HepG2 (cell line): ENCODE measurements around the gene CCL27. TPM values are rescaled to one million over a fixed set of nuclear protein-coding genes. Genes with fewer than 3 reads are reported as not detected.
A peak's percentile ranks its signal among the peaks of the same experiment; 100 is the strongest.

Experiments
- ATF7-NPFF ChIP-seq: sonication (generic); formaldehyde crosslinking; IDR thresholded peaks from 2 replicates; pipeline ENCODE4 v1.8.1; 2023; ENCODE audit warnings: mild to moderate bottlenecking, low read depth, missing genetic modification reagents, moderate library complexity
- CCAR2 ChIP-seq: fragments of 200-400 bp; formaldehyde crosslinking; optimal IDR thresholded peaks from 2 replicates; pipeline ENCODE3; 2018; ENCODE audit warnings: low read depth, mild to moderate bottlenecking, low read length, moderate library complexity
- ISL2 ChIP-seq: sonication (generic); formaldehyde crosslinking; IDR thresholded peaks from 2 replicates; pipeline ENCODE4 v1.5.0; 2020; ENCODE audit warnings: missing genetic modification reagents
- KLF16 ChIP-seq, 2 experiments: sonication (generic) in 1 of 2; formaldehyde crosslinking in 1 of 2; IDR thresholded peaks; 2 replicates each; pipeline versions ENCODE4 v1.6.1 to v1.8.0; 2016 to 2023; ENCODE audit warnings: missing genetic modification reagents in 2 of 2, missing compliant biosample characterization in 1 of 2
- MAF1 ChIP-seq: sonication (generic); formaldehyde crosslinking; IDR thresholded peaks from 2 replicates; pipeline ENCODE4 v1.5.0; 2020; ENCODE audit warnings: missing genetic modification reagents, borderline replicate concordance
- MYNN ChIP-seq: sonication (generic); formaldehyde crosslinking; IDR thresholded peaks from 2 replicates; pipeline ENCODE4 v1.4.0; 2020; ENCODE audit warnings: mild to moderate bottlenecking, low read depth, missing genetic modification reagents
- PHF5A ChIP-seq: IDR thresholded peaks from one replicate; pipeline ENCODE4 v1.6.1; 2018; ENCODE audit warnings: low read depth, missing genetic modification reagents; ENCODE audit not compliant: unreplicated experiment
- PHF8 ChIP-seq: sonication (generic); formaldehyde crosslinking; IDR thresholded peaks from 2 replicates; pipeline ENCODE4 v1.5.0; 2020; ENCODE audit warnings: missing genetic modification reagents
- RARA ChIP-seq: IDR thresholded peaks from 2 replicates; pipeline ENCODE4 v1.6.1; 2016; ENCODE audit warnings: missing genetic modification reagents, missing compliant biosample characterization
- RBM22 ChIP-seq: fragments of 200-400 bp; formaldehyde crosslinking; optimal IDR thresholded peaks from 2 replicates; pipeline ENCODE3; 2017; ENCODE audit warnings: mild to moderate bottlenecking, low read length, moderate library complexity
- SMAD3 ChIP-seq: sonication (generic); formaldehyde crosslinking; IDR thresholded peaks from 2 replicates; pipeline ENCODE4 v1.4.0; 2020; ENCODE audit warnings: missing genetic modification reagents
- SNAI1 ChIP-seq: sonication (generic); formaldehyde crosslinking; IDR thresholded peaks from 2 replicates; pipeline ENCODE4 v1.5.0; 2020; ENCODE audit warnings: mild to moderate bottlenecking, missing genetic modification reagents, borderline replicate concordance
- U2AF2 ChIP-seq: fragments of 200-400 bp; formaldehyde crosslinking; IDR thresholded peaks from 2 replicates; pipeline ENCODE4 v1.6.1; 2017; ENCODE audit warnings: low read depth, mild to moderate bottlenecking, low read length
- ZBTB38 ChIP-seq: sonication (generic); formaldehyde crosslinking; IDR thresholded peaks from 2 replicates; pipeline ENCODE4 v1.5.1; 2020; ENCODE audit warnings: mild to moderate bottlenecking, missing genetic modification reagents
- ZNF180 ChIP-seq: sonication (generic); formaldehyde crosslinking; IDR thresholded peaks from 2 replicates; pipeline ENCODE4 v1.4.0; 2020; ENCODE audit warnings: low read depth, missing genetic modification reagents, borderline replicate concordance
- ZNF3 ChIP-seq: IDR thresholded peaks from 2 replicates; pipeline ENCODE4 v1.7.0; 2017; ENCODE audit warnings: inconsistent platforms
- ZNF556 ChIP-seq: sonication (generic); formaldehyde crosslinking; IDR thresholded peaks from 2 replicates; pipeline ENCODE4 v1.4.0; 2020; ENCODE audit warnings: mild to moderate bottlenecking, missing genetic modification reagents, borderline replicate concordance
- ZNF660 ChIP-seq: sonication (generic); formaldehyde crosslinking; IDR thresholded peaks from 2 replicates; pipeline ENCODE4 v1.5.1; 2020; ENCODE audit warnings: mild to moderate bottlenecking, low read depth, missing genetic modification reagents, borderline replicate concordance
- ZNF703 ChIP-seq: sonication (generic); formaldehyde crosslinking; IDR thresholded peaks from 2 replicates; pipeline ENCODE4 v1.5.1; 2020; ENCODE audit warnings: missing genetic modification reagents, mild to moderate bottlenecking, moderate library complexity, borderline replicate concordance
- ZNF841 ChIP-seq: sonication (generic); formaldehyde crosslinking; IDR thresholded peaks from 2 replicates; pipeline ENCODE4 v1.8.1; 2023; ENCODE audit warnings: missing genetic modification reagents, borderline replicate concordance
- ZZZ3 ChIP-seq: sonication (generic); formaldehyde crosslinking; IDR thresholded peaks from 2 replicates; pipeline ENCODE4 v1.4.0; 2020; ENCODE audit warnings: missing genetic modification reagents, mild to moderate bottlenecking, borderline replicate concordance
- polyA plus RNA-seq, 8 experiments: library from polyadenylated mRNA; depleted of rRNA in 3 of 8; stranded (reverse) in 7 of 8; unstranded in 1 of 8; fragments of >200 nt; fragmentation: Illumina TruSeq in 4 of 8; extraction: Trizol in 4 of 8; gene quantifications; 2 replicates each; pipeline versions ENCODE4 v1.2.1 to v1.2.3, GENCODE V29; 2011 to 2016; ENCODE audit warnings: low read depth in 4 of 8, missing spikeins in 1 of 8, mixed read lengths in 1 of 8; ENCODE audit not compliant: insufficient read depth in 1 of 8
- total RNA-seq, 5 experiments: library from RNA; depleted of rRNA; stranded (reverse); fragments of >200 nt; fragmentation: Illumina TruSeq; extraction: Trizol; gene quantifications; 2 replicates each; pipeline ENCODE4 v1.2.3, GENCODE V29; 2016; ENCODE audit warnings: low read depth in 1 of 5
- TF ChIP-seq, protein P1 (sequence below): sonication (generic); formaldehyde crosslinking; conservative IDR thresholded peaks from 2 replicates; pipeline ENCODE4 v1.4.0; 2020; ENCODE audit warnings: missing genetic modification reagents
- TF ChIP-seq, protein P2 (sequence below): IDR thresholded peaks from 2 replicates; pipeline ENCODE4 v1.6.1; 2016; ENCODE audit warnings: mild to moderate bottlenecking

Gene CCL27
- total and polyA plus RNA-seq, 2 of the 13 experiments (the other 11 are each of a cell fraction or from before 2014, with no cell fraction given) = not detected

DNA sequence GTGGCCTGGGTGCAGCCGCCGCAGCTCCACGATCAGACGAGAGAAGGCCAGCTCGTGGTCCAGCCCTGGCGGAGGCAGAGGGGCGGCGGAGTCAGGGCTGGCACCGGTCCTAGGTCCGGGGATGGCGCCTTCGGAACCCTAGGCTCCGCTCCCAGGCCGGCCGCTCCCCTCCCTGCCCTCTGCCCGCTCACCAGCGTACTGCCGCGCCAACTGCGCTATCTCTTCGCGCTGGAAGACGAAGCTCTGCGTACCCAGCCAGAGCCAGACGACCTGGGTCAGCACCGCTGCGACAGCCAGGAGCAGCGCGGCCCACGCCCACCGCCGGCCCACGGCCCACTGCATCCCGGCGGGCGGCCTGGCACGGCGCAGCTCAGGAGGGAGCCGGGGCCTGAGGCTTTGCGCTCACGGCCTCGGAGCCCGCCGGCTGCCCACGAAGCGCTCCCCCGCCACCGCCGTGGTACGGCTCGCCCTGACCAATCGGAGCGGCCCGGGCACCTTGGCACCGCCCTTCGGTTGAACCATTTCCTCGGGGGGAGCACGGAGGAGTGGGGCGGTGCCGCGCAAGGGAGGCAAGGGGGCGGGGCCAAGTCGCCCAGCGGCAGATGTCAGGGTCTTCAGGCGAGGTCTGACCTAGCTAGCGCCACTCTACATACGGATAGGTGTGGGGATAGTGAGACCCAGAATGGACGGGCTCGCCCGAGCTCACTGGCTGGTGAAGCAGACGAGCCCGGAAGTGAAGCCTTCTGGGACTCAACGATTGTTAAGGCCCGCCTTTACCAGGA, 24.9 kb downstream of the CCL27 start, which contains the start of gene SIGMAR1 (continued):
- TF ChIP-seq, protein P1, sequence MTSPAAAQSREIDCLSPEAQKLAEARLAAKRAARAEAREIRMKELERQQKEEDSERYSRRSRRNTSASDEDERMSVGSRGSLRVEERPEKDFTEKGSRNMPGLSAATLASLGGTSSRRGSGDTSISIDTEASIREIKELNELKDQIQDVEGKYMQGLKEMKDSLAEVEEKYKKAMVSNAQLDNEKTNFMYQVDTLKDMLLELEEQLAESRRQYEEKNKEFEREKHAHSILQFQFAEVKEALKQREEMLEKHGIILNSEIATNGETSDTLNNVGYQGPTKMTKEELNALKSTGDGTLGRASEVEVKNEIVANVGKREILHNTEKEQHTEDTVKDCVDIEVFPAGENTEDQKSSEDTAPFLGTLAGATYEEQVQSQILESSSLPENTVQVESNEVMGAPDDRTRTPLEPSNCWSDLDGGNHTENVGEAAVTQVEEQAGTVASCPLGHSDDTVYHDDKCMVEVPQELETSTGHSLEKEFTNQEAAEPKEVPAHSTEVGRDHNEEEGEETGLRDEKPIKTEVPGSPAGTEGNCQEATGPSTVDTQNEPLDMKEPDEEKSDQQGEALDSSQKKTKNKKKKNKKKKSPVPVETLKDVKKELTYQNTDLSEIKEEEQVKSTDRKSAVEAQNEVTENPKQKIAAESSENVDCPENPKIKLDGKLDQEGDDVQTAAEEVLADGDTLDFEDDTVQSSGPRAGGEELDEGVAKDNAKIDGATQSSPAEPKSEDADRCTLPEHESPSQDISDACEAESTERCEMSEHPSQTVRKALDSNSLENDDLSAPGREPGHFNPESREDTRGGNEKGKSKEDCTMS = no peak
- TF ChIP-seq CCAR2 = no peak
- no peak; the same call in 1 of the 2 replicates for TF ChIP-seq ZNF703 (CRISPR knock-in tag)
- peak; percentile 22 for TF ChIP-seq PHF5A
- TF ChIP-seq PHF8 (CRISPR knock-in tag) = peak; percentile 80
- peak; percentile 38; the same call in 1 of the 2 replicates for TF ChIP-seq RARA (CRISPR knock-in tag)
- TF ChIP-seq ISL2 (CRISPR knock-in tag) = 0 out of 2 replicates have a peak, but pooled peaks have one; percentile 8
- TF ChIP-seq ZNF180 (CRISPR knock-in tag) = no peak
- peak; percentile 62; the same call in 1 of the 2 replicates for TF ChIP-seq ZBTB38 (CRISPR knock-in tag)
- TF ChIP-seq MAF1 (CRISPR knock-in tag) = 0 out of 2 replicates have a peak, but pooled peaks have one; percentile 8
- TF ChIP-seq SNAI1 (CRISPR knock-in tag) = peak; percentile 81; the same call in 1 of the 2 replicates
- no peak for TF ChIP-seq U2AF2
- TF ChIP-seq, protein P2, sequence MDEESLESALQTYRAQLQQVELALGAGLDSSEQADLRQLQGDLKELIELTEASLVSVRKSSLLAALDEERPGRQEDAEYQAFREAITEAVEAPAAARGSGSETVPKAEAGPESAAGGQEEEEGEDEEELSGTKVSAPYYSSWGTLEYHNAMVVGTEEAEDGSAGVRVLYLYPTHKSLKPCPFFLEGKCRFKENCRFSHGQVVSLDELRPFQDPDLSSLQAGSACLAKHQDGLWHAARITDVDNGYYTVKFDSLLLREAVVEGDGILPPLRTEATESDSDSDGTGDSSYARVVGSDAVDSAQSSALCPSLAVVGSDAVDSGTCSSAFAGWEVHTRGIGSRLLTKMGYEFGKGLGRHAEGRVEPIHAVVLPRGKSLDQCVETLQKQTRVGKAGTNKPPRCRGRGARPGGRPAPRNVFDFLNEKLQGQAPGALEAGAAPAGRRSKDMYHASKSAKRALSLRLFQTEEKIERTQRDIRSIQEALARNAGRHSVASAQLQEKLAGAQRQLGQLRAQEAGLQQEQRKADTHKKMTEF = peak; percentile 75
- TF ChIP-seq SMAD3 = peak; percentile 61; the same call in 1 of the 2 replicates
- TF ChIP-seq MYNN (CRISPR knock-in tag) = no peak
- TF ChIP-seq ZNF841 (CRISPR knock-in tag) = no peak; the same call in 1 of the 2 replicates
- TF ChIP-seq ZNF556 (CRISPR knock-in tag) = peak; percentile 18; the same call in 1 of the 2 replicates
- peak; percentile 94 for TF ChIP-seq ATF7-NPFF
- no peak; a peak in 1 of 4 replicates for TF ChIP-seq KLF16 (CRISPR knock-in tag; IDR thresholded peaks at IDR 0.05)
- TF ChIP-seq ZZZ3 = no peak; the same call in 1 of the 2 replicates
- TF ChIP-seq ZNF660 (CRISPR knock-in tag) = no peak
- no peak for TF ChIP-seq ZNF3 (CRISPR knock-in tag)
- TF ChIP-seq RBM22 = no peak
